Breast epithelium (tissue), 3 donors: Measurements from ENCODE around the gene NAP1L5.

Experiments used
- POLR2AphosphoS5 ChIP-seq, 3 donors: sonication (generic); formaldehyde crosslinking; IDR thresholded peaks; one replicate each; pipeline ENCODE4 v1.6.1; 2017; ENCODE audit warnings: antibody characterized with exemption in 3 of 3
- TF ChIP-seq, protein P1 (sequence below), 3 donors: fragments of 450-650 bp; IDR thresholded peaks; one replicate each; pipeline ENCODE4 v1.5.1; 2016 to 2017; ENCODE audit warnings: antibody characterized with exemption in 3 of 3, mild to moderate bottlenecking in 3 of 3, moderate library complexity in 3 of 3

DNA sequence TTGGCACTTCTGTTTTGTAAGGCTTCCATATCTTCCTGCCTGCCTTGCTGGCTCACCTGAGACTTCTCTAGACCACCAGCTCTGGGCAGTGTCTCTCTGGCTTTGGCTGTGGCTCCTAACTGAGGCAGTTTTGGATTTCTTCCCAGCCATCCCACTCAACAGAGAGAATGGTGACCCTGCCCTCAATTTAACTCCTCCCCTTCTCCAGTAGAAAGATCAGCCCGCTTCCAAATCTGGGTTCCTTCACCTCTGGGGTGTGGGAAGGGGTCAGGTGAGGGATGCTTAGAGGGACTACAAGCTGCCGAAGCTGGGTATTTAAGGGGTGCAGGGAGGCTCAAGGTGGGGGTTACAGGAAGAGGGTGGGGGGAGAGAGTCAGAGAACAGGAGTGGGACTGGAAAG is 23.7 kb downstream of the NAP1L5 start:
- TF ChIP-seq, protein P1, sequence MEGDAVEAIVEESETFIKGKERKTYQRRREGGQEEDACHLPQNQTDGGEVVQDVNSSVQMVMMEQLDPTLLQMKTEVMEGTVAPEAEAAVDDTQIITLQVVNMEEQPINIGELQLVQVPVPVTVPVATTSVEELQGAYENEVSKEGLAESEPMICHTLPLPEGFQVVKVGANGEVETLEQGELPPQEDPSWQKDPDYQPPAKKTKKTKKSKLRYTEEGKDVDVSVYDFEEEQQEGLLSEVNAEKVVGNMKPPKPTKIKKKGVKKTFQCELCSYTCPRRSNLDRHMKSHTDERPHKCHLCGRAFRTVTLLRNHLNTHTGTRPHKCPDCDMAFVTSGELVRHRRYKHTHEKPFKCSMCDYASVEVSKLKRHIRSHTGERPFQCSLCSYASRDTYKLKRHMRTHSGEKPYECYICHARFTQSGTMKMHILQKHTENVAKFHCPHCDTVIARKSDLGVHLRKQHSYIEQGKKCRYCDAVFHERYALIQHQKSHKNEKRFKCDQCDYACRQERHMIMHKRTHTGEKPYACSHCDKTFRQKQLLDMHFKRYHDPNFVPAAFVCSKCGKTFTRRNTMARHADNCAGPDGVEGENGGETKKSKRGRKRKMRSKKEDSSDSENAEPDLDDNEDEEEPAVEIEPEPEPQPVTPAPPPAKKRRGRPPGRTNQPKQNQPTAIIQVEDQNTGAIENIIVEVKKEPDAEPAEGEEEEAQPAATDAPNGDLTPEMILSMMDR (IDR thresholded peaks at IDR 0.05), result no peak
- no peak for TF ChIP-seq POLR2AphosphoS5 (IDR thresholded peaks at IDR 0.05)
